Tibial artery (tissue), 4 donors: ENCODE measurements around the gene DEAF1.

Experiments
- DNase-seq, 2 donors: peaks; one replicate each; pipeline ENCODE4 v3.0.0-alpha.2; 2019
- H3K27ac ChIP-seq, 2 donors: fragments of 200-600 bp; sonication (generic) in 1 of 2; 1 replicate in 1 of 2; 2 replicates in 1 of 2; pipeline ENCODE4 v1.5.1; 2018 to 2019; ENCODE audit warnings: mild to moderate bottlenecking in 1 of 2
- H3K27me3 ChIP-seq, 2 donors: fragments of 200-600 bp; sonication (generic) in 1 of 2; one replicate each; pipeline versions ENCODE4 v1.5.1 to v1.6.0; 2016 to 2019
- H3K36me3 ChIP-seq, 3 donors: fragments of 200-600 bp; sonication (generic) in 2 of 3; one replicate each; pipeline ENCODE4 v1.5.1; 2016 to 2019; ENCODE audit warnings: mild to moderate bottlenecking in 2 of 3
- H3K4me1 ChIP-seq, 4 donors: fragments of 200-600 bp; sonication (generic) in 2 of 4; 1 replicate in 3 of 4; 2 replicates in 1 of 4; pipeline ENCODE4 v1.5.1; 2016 to 2019
- H3K4me3 ChIP-seq, 2 donors: fragments of 200-600 bp; sonication (generic) in 1 of 2; 1 replicate in 1 of 2; 2 replicates in 1 of 2; pipeline ENCODE4 v1.5.1; 2018 to 2019; ENCODE audit warnings: mild to moderate bottlenecking in 2 of 2
- H3K9me3 ChIP-seq, 3 donors: fragments of 200-600 bp; sonication (generic) in 1 of 3; one replicate each; pipeline ENCODE4 v1.5.1; 2016 to 2019
- intact Hi-C: fragments of 100-400 bp; cut with DNase I; formaldehyde crosslinking; loops from one replicate; pipeline ENCODE4 v1.15.0; 2023; ENCODE audit warnings: low total_unique reads
- TF ChIP-seq, protein P1 (sequence below), 2 experiments: fragments of 200-600 bp in 1 of 2; fragments of 450-650 bp in 1 of 2; IDR thresholded peaks; one replicate each; pipeline ENCODE4 v1.5.1; 2017 to 2019; ENCODE audit warnings: antibody characterized with exemption in 2 of 2, mild to moderate bottlenecking in 1 of 2, moderate library complexity in 1 of 2

DEAF1 gene

DNA sequence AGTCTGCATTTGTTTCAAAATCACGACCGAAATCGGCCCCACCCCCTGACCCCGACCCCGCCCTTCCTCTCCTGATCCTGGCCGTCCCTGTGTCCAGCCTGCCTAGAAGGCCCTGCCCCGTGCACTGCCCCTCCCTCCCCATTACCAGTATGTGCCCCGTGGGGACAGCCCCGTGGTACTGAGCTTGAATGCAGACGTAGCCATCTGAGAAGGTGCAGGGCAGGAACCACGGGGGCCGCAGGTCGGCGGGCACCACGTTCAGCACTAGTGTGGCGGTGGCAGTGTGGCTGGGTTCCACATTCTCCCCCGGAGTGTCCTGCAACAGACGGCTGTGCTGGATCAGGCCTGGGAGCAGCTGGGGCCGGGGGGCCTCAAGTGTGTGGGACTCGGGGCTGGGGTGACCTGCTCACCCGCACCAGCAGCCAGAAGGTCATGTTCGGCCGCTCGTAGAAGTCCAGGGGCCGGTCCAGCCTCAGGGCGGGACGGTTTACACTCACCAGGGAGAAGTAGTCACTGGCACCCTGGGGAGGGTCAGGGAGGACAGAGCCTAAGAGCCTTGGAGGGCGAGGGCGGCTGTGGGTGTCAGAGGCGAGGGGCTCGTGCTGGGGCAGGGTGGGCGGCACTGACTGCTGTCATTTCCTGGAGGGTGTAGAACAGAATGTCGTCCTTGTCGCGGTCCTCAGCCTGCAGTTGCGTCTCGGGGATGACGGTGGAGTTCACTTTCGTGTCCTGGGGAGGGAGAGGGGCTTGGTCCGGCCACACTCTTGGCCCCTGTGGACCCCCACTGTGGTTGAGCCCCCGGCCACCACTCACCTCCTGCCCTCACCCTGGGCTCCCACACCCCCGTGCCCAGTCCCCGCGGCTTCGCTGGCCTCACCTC is 73.8 kb downstream of the DEAF1 start:
- TF ChIP-seq, protein P1, sequence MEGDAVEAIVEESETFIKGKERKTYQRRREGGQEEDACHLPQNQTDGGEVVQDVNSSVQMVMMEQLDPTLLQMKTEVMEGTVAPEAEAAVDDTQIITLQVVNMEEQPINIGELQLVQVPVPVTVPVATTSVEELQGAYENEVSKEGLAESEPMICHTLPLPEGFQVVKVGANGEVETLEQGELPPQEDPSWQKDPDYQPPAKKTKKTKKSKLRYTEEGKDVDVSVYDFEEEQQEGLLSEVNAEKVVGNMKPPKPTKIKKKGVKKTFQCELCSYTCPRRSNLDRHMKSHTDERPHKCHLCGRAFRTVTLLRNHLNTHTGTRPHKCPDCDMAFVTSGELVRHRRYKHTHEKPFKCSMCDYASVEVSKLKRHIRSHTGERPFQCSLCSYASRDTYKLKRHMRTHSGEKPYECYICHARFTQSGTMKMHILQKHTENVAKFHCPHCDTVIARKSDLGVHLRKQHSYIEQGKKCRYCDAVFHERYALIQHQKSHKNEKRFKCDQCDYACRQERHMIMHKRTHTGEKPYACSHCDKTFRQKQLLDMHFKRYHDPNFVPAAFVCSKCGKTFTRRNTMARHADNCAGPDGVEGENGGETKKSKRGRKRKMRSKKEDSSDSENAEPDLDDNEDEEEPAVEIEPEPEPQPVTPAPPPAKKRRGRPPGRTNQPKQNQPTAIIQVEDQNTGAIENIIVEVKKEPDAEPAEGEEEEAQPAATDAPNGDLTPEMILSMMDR (IDR thresholded peaks at IDR 0.05) = no peak
- H3K27ac ChIP-seq = no peak overlapping the region
- no peaks in the 10 kb centered on the region for H3K9me3 ChIP-seq
- H3K27me3 ChIP-seq = peaks cover 0 to 5% of the 10 kb centered on the region in 2 donors
- peaks cover 0 to 46% (median 5%) of the 10 kb centered on the region in 3 donors for H3K36me3 ChIP-seq
- H3K4me3 ChIP-seq = no peak overlapping the region
- no peak for DNase-seq
- intact Hi-C loops = no loop called here
- H3K4me1 ChIP-seq = peaks cover 0 to 3% (median 2%) of the 10 kb centered on the region in 4 donors

DNA sequence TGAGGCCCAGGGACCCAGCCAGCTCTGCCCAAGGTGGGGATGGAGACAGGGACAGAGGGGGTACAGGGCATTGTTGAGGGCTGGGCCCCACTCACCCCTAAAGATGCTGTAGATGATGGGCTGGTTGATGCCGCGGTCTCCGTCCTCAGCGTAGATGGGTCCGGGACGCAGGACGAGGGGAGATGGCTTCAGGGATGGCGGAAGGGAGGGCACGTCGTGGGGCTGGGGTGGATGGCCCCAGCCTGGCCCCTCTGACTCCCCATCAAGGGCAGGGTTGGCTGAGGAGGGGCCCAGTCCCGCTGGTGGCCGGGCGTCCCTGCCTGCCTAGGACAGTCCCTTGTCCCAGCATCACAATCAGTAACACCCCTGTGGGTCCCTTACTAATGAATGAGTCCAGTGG is 74.8 kb downstream of the DEAF1 start:
- Histone ChIP-seq H3K27ac (no peak overlapping the region), H3K4me3 (no peak overlapping the region), H3K27me3 (peaks cover 0 to 5% of the 10 kb centered on the region in 2 donors), H3K9me3 (no peaks in the 10 kb centered on the region), H3K4me1 (peaks cover 0 to 8% (median 4%) of the 10 kb centered on the region in 4 donors), H3K36me3 (peaks cover 0 to 46% (median 5%) of the 10 kb centered on the region in 3 donors)
- intact Hi-C loops = no loop called here
- TF ChIP-seq, protein P1 (IDR thresholded peaks at IDR 0.05) = no peak
- DNase-seq = no peak

DNA sequence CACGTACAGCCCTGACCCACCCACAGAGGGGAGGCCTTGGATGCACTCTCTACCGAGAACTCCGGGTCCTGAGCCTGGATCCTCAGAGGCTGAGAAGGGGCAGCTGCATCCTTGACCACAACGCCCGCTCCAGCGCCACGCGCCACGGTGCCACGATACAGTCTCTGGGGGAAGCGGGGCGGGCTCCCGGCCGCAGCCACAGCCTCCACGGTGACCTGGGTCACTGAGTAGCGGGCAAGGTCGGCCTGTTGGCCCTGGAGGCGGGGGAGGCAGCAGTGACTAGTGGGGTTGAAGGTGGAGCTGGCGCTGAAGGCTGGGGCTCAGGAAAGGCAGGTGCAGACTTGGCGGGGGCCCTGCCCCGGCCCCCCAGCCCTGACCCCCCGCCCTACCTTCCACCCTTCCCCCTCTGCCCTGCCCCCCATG is 75.4 kb downstream of the DEAF1 start:
- H3K36me3 ChIP-seq = peaks cover 0 to 44% (median 5%) of the 10 kb centered on the region in 3 donors
- TF ChIP-seq, protein P1 (IDR thresholded peaks at IDR 0.05) = no peak
- peaks cover 0 to 1% of the 10 kb centered on the region in 2 donors for H3K27me3 ChIP-seq
- peaks cover 0 to 14% (median 9%) of the 10 kb centered on the region in 4 donors for H3K4me1 ChIP-seq
- no peak overlapping the region for H3K27ac ChIP-seq
- no peak for DNase-seq
- intact Hi-C loops = no loop called here
- no peaks in the 10 kb centered on the region for H3K9me3 ChIP-seq
- H3K4me3 ChIP-seq = no peak overlapping the region

DNA sequence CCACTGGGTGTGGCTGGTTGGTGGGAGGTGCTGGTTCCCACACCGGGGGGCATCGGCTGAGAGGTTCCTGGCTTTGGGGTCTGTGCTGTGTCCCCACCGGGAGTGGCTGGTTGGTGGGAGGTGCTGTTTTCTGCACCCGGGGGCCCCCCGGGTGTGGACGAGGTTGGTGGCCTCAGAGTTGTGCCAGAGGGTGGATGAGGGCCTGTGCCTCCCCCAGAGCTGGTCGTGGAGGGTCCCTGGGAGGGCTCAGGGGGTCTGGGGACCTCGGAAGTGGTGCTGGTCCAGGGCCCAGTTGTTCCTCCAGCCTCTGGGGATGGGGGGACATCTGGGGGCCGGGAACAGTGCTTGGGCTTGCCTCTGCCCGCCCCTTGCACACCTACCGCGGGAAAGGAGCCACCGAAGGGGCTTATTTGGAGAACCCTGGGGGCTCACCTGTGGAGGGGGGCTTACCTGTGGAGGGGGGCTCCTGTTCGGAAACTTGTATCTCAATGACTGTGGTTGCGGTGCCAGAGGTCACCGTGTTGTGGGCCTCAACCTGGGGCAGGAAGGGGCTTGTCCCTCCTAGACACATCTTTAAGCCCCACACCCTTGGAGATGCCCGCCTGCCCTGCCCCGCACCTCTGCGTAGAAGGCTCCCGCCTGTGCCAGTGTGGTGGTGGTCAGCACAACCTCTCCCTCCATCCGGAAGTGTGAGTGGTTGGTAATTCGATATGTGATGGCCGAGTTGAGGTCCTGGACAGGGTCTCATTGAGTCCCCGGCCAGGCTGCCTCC is 76.0 kb downstream of the DEAF1 start:
- Histone ChIP-seq H3K9me3 (no peaks in the 10 kb centered on the region), H3K27ac (no peak overlapping the region), H3K27me3 (no peaks in the 10 kb centered on the region), H3K4me3 (no peak overlapping the region), H3K36me3 (peaks cover 0 to 40% (median 5%) of the 10 kb centered on the region in 3 donors), H3K4me1 (peaks cover 0 to 20% (median 15%) of the 10 kb centered on the region in 4 donors)
- intact Hi-C loops = no loop called here
- TF ChIP-seq, protein P1 (IDR thresholded peaks at IDR 0.05) = no peak
- DNase-seq = no peak

DNA sequence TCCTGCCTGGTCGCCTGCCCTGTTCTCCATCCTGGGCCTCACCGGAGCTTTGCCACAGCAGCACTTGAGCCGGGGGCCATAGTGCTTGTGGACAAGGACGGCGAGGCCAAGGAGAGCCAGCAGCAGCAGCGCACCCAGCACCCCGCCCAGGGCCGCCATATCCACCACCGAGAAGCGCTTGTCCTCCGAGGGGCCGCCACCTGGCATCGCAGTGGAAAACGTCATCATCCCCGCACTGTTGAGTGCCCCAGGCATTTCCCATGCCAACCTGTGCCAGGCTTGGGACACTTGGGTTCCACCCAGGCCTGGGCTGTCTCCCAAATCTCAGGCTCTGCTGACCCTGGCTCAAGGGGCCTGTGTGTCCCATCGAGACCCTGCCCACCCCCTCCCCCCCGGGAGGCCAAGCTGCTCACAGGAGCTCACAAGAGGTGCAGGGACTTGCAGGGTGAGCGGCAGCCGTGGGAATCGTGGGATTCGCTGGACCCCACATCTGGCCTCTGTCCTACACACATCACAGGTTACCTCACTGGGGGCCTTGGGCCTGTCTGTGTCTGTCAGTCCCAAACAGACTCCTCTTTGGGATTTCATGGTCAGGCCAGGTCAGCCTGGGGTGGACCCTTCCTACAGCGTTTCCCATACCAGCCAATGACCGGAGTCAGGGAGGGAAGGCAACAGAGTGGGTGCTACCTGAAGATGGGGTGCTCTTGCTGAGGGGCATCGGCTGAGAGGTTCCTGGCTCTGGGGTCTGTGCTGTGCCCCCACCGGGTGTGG is 76.9 kb downstream of the DEAF1 start:
- H3K36me3 ChIP-seq = peaks cover 5 to 42% (median 7%) of the 10 kb centered on the region in 3 donors
- DNase-seq = no peak
- TF ChIP-seq, protein P1 (IDR thresholded peaks at IDR 0.05) = no peak
- H3K9me3 ChIP-seq = no peaks in the 10 kb centered on the region
- no peaks in the 10 kb centered on the region for H3K27me3 ChIP-seq
- intact Hi-C loops = no loop called here
- H3K27ac ChIP-seq = no peak overlapping the region
- H3K4me3 ChIP-seq = no peak overlapping the region
- H3K4me1 ChIP-seq = peaks cover 0 to 25% (median 19%) of the 10 kb centered on the region in 4 donors
